ENCODE results near the gene EYA4. TPM values are rescaled to one million over a fixed set of nuclear protein-coding genes. Genes with fewer than 3 reads are reported as not detected.

EYA4 gene
- total RNA-seq, 1 experiment from 2014 or later: 0.24 TPM

GRCh38 chr6:133441491-133441890 lies 200.3 kb downstream of the EYA4 start (continued):
- TF ChIP-seq AFF4 (CRISPR knock-in tag; IDR thresholded peaks at IDR 0.05; ENCODE audit: borderline replicate concordance) (no peak), ZNF425 (CRISPR knock-in tag; conservative IDR thresholded peaks at IDR 0.05) (no peak), MXD4 (CRISPR knock-in tag; IDR thresholded peaks at IDR 0.05; ENCODE audit: borderline replicate concordance) (no peak), KAT7 (CRISPR knock-in tag; IDR thresholded peaks at IDR 0.05; ENCODE audit: borderline replicate concordance) (no peak)

GRCh38 chr6:133446789-133447188 lies 205.6 kb downstream of the EYA4 start:
- Mint-ChIP-seq H3K27ac (no peak overlapping the region), H3K36me3 (no peaks in the 10 kb centered on the region), H3K4me3 (no peak overlapping the region), H3K27me3 (ENCODE audit: low read depth) (no peaks in the 10 kb centered on the region), H3K9me3 (no peaks in the 10 kb centered on the region), H3K4me1 (no peaks in the 10 kb centered on the region)
- TF ChIP-seq PRRX2 (CRISPR knock-in tag; IDR thresholded peaks at IDR 0.05) (no peak), TEAD4 (CRISPR knock-in tag; IDR thresholded peaks at IDR 0.05) (no peak), ZBTB21 (CRISPR knock-in tag; IDR thresholded peaks at IDR 0.05; ENCODE audit: borderline replicate concordance) (no peak)
- ChIA-PET CTCF (no interaction called here), POLR2A (no interaction called here)
- no peak for ATAC-seq
- DNase-seq (ENCODE audit: low spot score): no peak

GRCh38 chr6:133447924-133448323 lies 206.8 kb downstream of the EYA4 start:
- DNase-seq (ENCODE audit: low spot score) (no peak), ATAC-seq (no peak)
- ChIA-PET POLR2A (no interaction called here), CTCF (no interaction called here)
- Mint-ChIP-seq H3K4me1 (no peaks in the 10 kb centered on the region), H3K27me3 (ENCODE audit: low read depth) (no peaks in the 10 kb centered on the region), H3K27ac (no peak overlapping the region), H3K9me3 (no peaks in the 10 kb centered on the region), H3K4me3 (no peak overlapping the region), H3K36me3 (no peaks in the 10 kb centered on the region)
- TF ChIP-seq NFYB (CRISPR knock-in tag; conservative IDR thresholded peaks at IDR 0.05; ENCODE audit: low read depth) (no peak), TEAD4 (CRISPR knock-in tag; IDR thresholded peaks at IDR 0.05) (no peak), ZNF263 (CRISPR knock-in tag; IDR thresholded peaks at IDR 0.05; ENCODE audit: low read depth) (no peak), KAT7 (CRISPR knock-in tag; IDR thresholded peaks at IDR 0.05; ENCODE audit: borderline replicate concordance) (no peak), NR2C2 (CRISPR knock-in tag; IDR thresholded peaks at IDR 0.05) (no peak), TCF7 (CRISPR knock-in tag; IDR thresholded peaks at IDR 0.05; ENCODE audit: low read depth) (no peak), E2F1 (CRISPR knock-in tag; IDR thresholded peaks at IDR 0.05) (no peak), HMGXB4 (CRISPR knock-in tag; IDR thresholded peaks at IDR 0.05) (no peak), CTCF (IDR thresholded peaks at IDR 0.05) (no peak), CREB1 (CRISPR knock-in tag; IDR thresholded peaks at IDR 0.05) (no peak), OVOL2 (CRISPR knock-in tag; IDR thresholded peaks at IDR 0.05; ENCODE audit: borderline replicate concordance) (no peak), GRHL2 (CRISPR knock-in tag; IDR thresholded peaks at IDR 0.05; ENCODE audit: insufficient replicate concordance, severe bottlenecking) (no peak), PREB (CRISPR knock-in tag; IDR thresholded peaks at IDR 0.05; ENCODE audit: borderline replicate concordance) (no peak), ATF3 (CRISPR knock-in tag; conservative IDR thresholded peaks at IDR 0.05) (no peak), USF2 (CRISPR knock-in tag; IDR thresholded peaks at IDR 0.05) (no peak)
